ENCODE results near the gene CDK11A.

- TF ChIP-seq, protein P1, sequence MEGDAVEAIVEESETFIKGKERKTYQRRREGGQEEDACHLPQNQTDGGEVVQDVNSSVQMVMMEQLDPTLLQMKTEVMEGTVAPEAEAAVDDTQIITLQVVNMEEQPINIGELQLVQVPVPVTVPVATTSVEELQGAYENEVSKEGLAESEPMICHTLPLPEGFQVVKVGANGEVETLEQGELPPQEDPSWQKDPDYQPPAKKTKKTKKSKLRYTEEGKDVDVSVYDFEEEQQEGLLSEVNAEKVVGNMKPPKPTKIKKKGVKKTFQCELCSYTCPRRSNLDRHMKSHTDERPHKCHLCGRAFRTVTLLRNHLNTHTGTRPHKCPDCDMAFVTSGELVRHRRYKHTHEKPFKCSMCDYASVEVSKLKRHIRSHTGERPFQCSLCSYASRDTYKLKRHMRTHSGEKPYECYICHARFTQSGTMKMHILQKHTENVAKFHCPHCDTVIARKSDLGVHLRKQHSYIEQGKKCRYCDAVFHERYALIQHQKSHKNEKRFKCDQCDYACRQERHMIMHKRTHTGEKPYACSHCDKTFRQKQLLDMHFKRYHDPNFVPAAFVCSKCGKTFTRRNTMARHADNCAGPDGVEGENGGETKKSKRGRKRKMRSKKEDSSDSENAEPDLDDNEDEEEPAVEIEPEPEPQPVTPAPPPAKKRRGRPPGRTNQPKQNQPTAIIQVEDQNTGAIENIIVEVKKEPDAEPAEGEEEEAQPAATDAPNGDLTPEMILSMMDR (IDR thresholded peaks at IDR 0.05): no peak
- no peak for TF ChIP-seq POLR2A (IDR thresholded peaks at IDR 0.05)
Observed at GRCh38 chr1:1764876-1765470, 40.8 kb upstream of the CDK11A start.

All from tibial nerve (tissue), 3 donors.